Lung (tissue), 13 donors: Measurements from ENCODE around the gene ANKFN1. TPM values are rescaled to one million over a fixed set of nuclear protein-coding genes. Genes with fewer than 3 reads are reported as not detected.

ENCODE experiments used
- ATAC-seq: fragments of 200-7000 bp; cut with Tn5 transposase; one replicate; pipeline ENCODE4 v1.9.1; 2020; ENCODE audit warnings: moderate number of reproducible peaks; ENCODE audit not compliant: insufficient read depth, low FRiP score
- DNase-seq, 3 donors: peaks; one replicate each; pipeline ENCODE4 v3.0.0-alpha.2; 2013 to 2017
- H3K27ac ChIP-seq, 2 donors: one replicate each; pipeline ENCODE4 v1.5.1; 2013; ENCODE audit warnings: mild to moderate bottlenecking in 2 of 2, moderate library complexity in 2 of 2, control low read depth in 1 of 2, inconsistent platforms in 1 of 2, low read depth in 1 of 2, low read length in 1 of 2
- H3K27me3 ChIP-seq, 3 donors: one replicate each; pipeline ENCODE4 v1.5.1; 2013; ENCODE audit warnings: low read length in 2 of 3; ENCODE audit not compliant: control insufficient read depth in 3 of 3, insufficient read depth in 3 of 3
- H3K36me3 ChIP-seq, 4 donors: one replicate each; pipeline ENCODE4 v1.5.1; 2013; ENCODE audit warnings: low read length in 4 of 4, mild to moderate bottlenecking in 1 of 4, moderate library complexity in 1 of 4; ENCODE audit not compliant: control insufficient read depth in 4 of 4, insufficient read depth in 4 of 4
- H3K4me1 ChIP-seq, 5 donors: one replicate each; pipeline ENCODE4 v1.5.1; 2013; ENCODE audit warnings: low read length in 5 of 5, mild to moderate bottlenecking in 2 of 5, moderate library complexity in 1 of 5; ENCODE audit not compliant: control insufficient read depth in 5 of 5, insufficient read depth in 5 of 5
- H3K4me3 ChIP-seq: one replicate; pipeline ENCODE4 v1.5.1; 2013; ENCODE audit warnings: mild to moderate bottlenecking, control low read depth, moderate library complexity
- H3K9ac ChIP-seq, 2 donors: one replicate each; pipeline ENCODE4 v1.5.1; 2013; ENCODE audit warnings: low read length in 2 of 2, control low read depth in 1 of 2; ENCODE audit not compliant: insufficient read depth in 1 of 2
- H3K9me3 ChIP-seq, 4 donors: one replicate each; pipeline ENCODE4 v1.5.1; 2013; ENCODE audit warnings: low read length in 3 of 4, mild to moderate bottlenecking in 1 of 4, moderate library complexity in 1 of 4; ENCODE audit not compliant: control insufficient read depth in 4 of 4, insufficient read depth in 3 of 4
- CTCF ChIP-seq: IDR thresholded peaks from 2 replicates; pipeline ENCODE4 v1.5.1; 2012; ENCODE audit warnings: mild to moderate bottlenecking; ENCODE audit errors: control extremely low read depth, extremely low read depth
- WGBS, 2 donors: extraction: QIAGEN DNeasy Blood & Tissue Kit; methylation state at CpG; one replicate each; pipeline ENCODE4 v1.1.7; 2013; 5-methylcytosine and 5-hydroxymethylcytosine counted together
- polyA plus RNA-seq, 2 donors: library from polyadenylated mRNA; stranded (reverse); fragments of 200-250 nt; gene quantifications; one replicate each; pipeline ENCODE4 v1.2.1, GENCODE V29; 2013
- small RNA-seq: library from RNA; depleted of rRNA; stranded (forward); fragments of <200 nt; gene quantifications from one replicate; pipeline ENCODE3, GENCODE V24; 2014; ENCODE audit warnings: low replicate concordance
- total RNA-seq, 2 donors: library from RNA; depleted of rRNA in 1 of 2; stranded (reverse); fragments of >200 nt in 1 of 2; gene quantifications; one replicate each; pipeline ENCODE4 v1.2.1, GENCODE V29; 2014 to 2021
- donor health status: control.
- donor health status: control.
- donor health status: Bipolar disorder and iron deficiency.
- donor health status: healthy.
- donor health status: DM: yes; HTN: yes; CAD: no.

The ANKFN1 gene
- total and polyA plus RNA-seq, 4 donors: 0.39 to 8.5 (median 3.4) TPM

GRCh38 chr17:56558088-56558487 is 404.8 kb downstream of the ANKFN1 start:
- ATAC-seq (no peak), DNase-seq (no peak)
- Histone ChIP-seq H3K36me3 (no peaks in the 10 kb centered on the region), H3K27ac (no peak overlapping the region), H3K27me3 (peaks cover 0 to 3% (median 3%) of the 10 kb centered on the region in 3 donors), H3K9me3 (no peaks in the 10 kb centered on the region), H3K4me3 (no peak overlapping the region), H3K4me1 (no peaks in the 10 kb centered on the region), H3K9ac (no peak overlapping the region)
- TF ChIP-seq CTCF: no peak
- 74 to 90% methylated on average over 7 of the region's 7 CpGs for WGBS, 2 donors

Small RNA genes within 50 kb of the gene (small RNA-seq; reads per million reads assigned to genes)
- not detected for gene AC006600.1
